ENCODE data around the gene ZFPM1.

ZFPM1 gene

DNA sequence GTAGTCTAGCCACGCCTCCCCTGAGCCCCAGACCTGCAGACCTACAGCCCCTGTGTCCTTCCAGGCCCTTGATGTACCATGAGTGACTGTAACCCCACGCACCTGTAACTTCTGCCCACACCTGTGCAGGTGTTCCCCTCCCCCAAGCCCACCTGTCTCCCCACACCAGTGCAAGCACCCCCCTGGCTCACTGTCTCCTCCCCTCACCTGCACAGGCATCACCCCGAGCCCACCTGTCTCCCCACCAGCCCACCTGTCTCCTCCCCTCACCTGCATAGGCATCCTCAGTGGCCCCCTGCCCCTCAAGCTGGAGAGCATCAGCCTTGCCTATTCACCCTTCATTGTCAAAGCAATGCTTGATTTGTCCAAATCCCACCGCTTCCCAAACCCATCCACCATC is 84.8 kb downstream of the ZFPM1 start:
- peaks cover 5 to 13% of the 10 kb centered on the region in 2 donors for H3K4me1 ChIP-seq (ENCODE audit: control insufficient read depth in 2 of 2, insufficient read depth in 1 of 2, low read depth in 1 of 2, low read length in 2 of 2)
- peaks cover 2 to 8% of the 10 kb centered on the region in 2 donors for H3K36me3 ChIP-seq (replicated peaks in 1 of 2; ENCODE audit: control insufficient read depth in 2 of 2, insufficient read depth in 2 of 2, low read length in 2 of 2)
- WGBS, 2 donors (ENCODE audit: extremely low coverage in 2 of 2, insufficient read length in 2 of 2, insufficient replicate concordance in 1 of 2), result no CpG with 5 or more reads among the region's 4 CpGs
- no peak overlapping the region for H2AFZ ChIP-seq (ENCODE audit: low read length)
- H3K4me3 ChIP-seq (ENCODE audit: low read length in 2 of 2), result no peak overlapping the region
- H4K8ac ChIP-seq (ENCODE audit: low read depth, low read length), result no peak overlapping the region
- no peak overlapping the region for H3K27ac ChIP-seq (replicated peaks; ENCODE audit: low read length)
- H4K91ac ChIP-seq (ENCODE audit: low read depth, low read length, poor library complexity), result no peak overlapping the region
- H2BK15ac ChIP-seq (ENCODE audit: low read length), result no peak overlapping the region
- no peak overlapping the region for H3K4ac ChIP-seq (ENCODE audit: low read length)
- H2BK5ac ChIP-seq (ENCODE audit: low read length), result no peak overlapping the region
- H3K27me3 ChIP-seq (ENCODE audit: control insufficient read depth in 3 of 3, insufficient read depth in 3 of 3, low read depth in 1 of 3, low read length in 3 of 3), result peaks cover 0 to 26% (median 22%) of the 10 kb centered on the region in 3 experiments
- no peak overlapping the region for H2BK12ac ChIP-seq (ENCODE audit: low read length)
- H2AK5ac ChIP-seq (ENCODE audit: low read depth, low read length), result peak overlapping the region; percentile 68
- H3K9ac ChIP-seq (ENCODE audit: low read depth, low read length, poor library complexity), result no peak overlapping the region
- no peak for DNase-seq (ENCODE audit: low spot score)
- no peak overlapping the region for H3K18ac ChIP-seq (ENCODE audit: low read length)
- H3K79me1 ChIP-seq (ENCODE audit: low read depth, low read length), result peaks cover 10% of the 10 kb centered on the region
- H2BK120ac ChIP-seq (ENCODE audit: low read depth, low read length), result no peak overlapping the region
- peak overlapping the region; percentile 80 for H3K23ac ChIP-seq (ENCODE audit: low read depth, low read length, poor library complexity)
- no peak overlapping the region for H3K14ac ChIP-seq (ENCODE audit: low read length)
- peaks cover 3 to 8% of the 10 kb centered on the region in 2 donors for H3K9me3 ChIP-seq (replicated peaks in 1 of 2; ENCODE audit: control insufficient read depth in 2 of 2, insufficient read depth in 1 of 2, low read depth in 1 of 2, low read length in 2 of 2)
- no peak overlapping the region for H3K4me2 ChIP-seq (ENCODE audit: insufficient read depth, low read length, poor library complexity, severe bottlenecking)

DNA sequence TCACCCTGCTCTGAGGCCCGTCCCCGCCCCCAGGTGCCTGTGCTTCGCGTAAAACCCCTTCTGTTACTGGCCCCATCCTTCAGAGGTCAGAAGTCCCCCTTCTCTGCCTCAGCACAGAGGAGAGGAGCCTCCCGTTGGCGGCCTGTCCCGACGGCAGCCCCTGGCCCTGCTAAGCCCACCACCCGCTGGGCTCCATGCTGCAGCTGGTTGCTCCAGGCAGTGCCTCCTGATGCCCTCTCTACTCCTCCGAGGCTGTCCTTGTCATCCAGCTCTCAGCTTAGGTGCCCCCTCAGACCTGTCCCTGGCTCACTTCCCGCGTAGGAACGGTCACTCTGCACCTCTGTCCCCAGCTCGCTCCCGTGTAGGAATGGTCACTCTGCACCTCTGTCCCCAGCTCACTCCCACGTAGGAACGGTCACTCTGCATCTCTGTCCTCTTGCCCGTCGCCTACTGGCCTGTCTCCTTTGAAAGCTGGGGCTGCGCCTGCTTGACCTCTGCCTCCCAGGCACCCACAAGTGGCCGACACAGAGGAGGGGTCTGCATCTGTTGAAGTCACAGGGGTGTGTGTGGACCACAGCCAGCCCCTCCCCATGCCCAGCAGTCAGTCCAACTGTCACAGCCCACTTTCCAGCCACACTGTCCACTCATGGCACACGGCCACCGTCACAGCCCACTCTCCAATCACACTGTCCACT is 85.4 kb downstream of the ZFPM1 start:
- no peak for DNase-seq (ENCODE audit: low spot score)
- H3K4me3 ChIP-seq (ENCODE audit: low read length in 2 of 2), result no peak overlapping the region
- H2AK5ac ChIP-seq (ENCODE audit: low read depth, low read length), result peak overlapping the region; percentile 68
- H2BK15ac ChIP-seq (ENCODE audit: low read length), result peak overlapping the region; percentile 21
- H4K8ac ChIP-seq (ENCODE audit: low read depth, low read length), result peak overlapping the region; percentile 1
- no peak overlapping the region for H3K4me2 ChIP-seq (ENCODE audit: insufficient read depth, low read length, poor library complexity, severe bottlenecking)
- peaks cover 4 to 13% of the 10 kb centered on the region in 2 donors for H3K9me3 ChIP-seq (replicated peaks in 1 of 2; ENCODE audit: control insufficient read depth in 2 of 2, insufficient read depth in 1 of 2, low read depth in 1 of 2, low read length in 2 of 2)
- H3K23ac ChIP-seq (ENCODE audit: low read depth, low read length, poor library complexity), result peak overlapping the region; percentile 80
- no peak overlapping the region for H2BK5ac ChIP-seq (ENCODE audit: low read length)
- H3K79me1 ChIP-seq (ENCODE audit: low read depth, low read length), result peaks cover 10% of the 10 kb centered on the region
- H3K4ac ChIP-seq (ENCODE audit: low read length), result no peak overlapping the region
- no peak overlapping the region for H4K91ac ChIP-seq (ENCODE audit: low read depth, low read length, poor library complexity)
- H2BK120ac ChIP-seq (ENCODE audit: low read depth, low read length), result no peak overlapping the region
- H3K27ac ChIP-seq (replicated peaks; ENCODE audit: low read length), result no peak overlapping the region
- H3K18ac ChIP-seq (ENCODE audit: low read length), result peak overlapping the region; percentile 76
- H3K4me1 ChIP-seq (ENCODE audit: control insufficient read depth in 2 of 2, insufficient read depth in 1 of 2, low read depth in 1 of 2, low read length in 2 of 2), result peaks cover 5 to 13% of the 10 kb centered on the region in 2 donors
- peak overlapping the region; percentile 72 for H3K14ac ChIP-seq (ENCODE audit: low read length)
- H2BK12ac ChIP-seq (ENCODE audit: low read length), result peak overlapping the region; percentile 58
- no CpG with 5 or more reads among the region's 23 CpGs for WGBS, 2 donors (ENCODE audit: extremely low coverage in 2 of 2, insufficient read length in 2 of 2, insufficient replicate concordance in 1 of 2)
- peaks cover 0 to 26% (median 22%) of the 10 kb centered on the region in 3 experiments for H3K27me3 ChIP-seq (ENCODE audit: control insufficient read depth in 3 of 3, insufficient read depth in 3 of 3, low read depth in 1 of 3, low read length in 3 of 3)
- H3K9ac ChIP-seq (ENCODE audit: low read depth, low read length, poor library complexity), result no peak overlapping the region
- H2AFZ ChIP-seq (ENCODE audit: low read length), result no peak overlapping the region
- H3K36me3 ChIP-seq (replicated peaks in 1 of 2; ENCODE audit: control insufficient read depth in 2 of 2, insufficient read depth in 2 of 2, low read length in 2 of 2), result peaks cover 2 to 8% of the 10 kb centered on the region in 2 donors

DNA sequence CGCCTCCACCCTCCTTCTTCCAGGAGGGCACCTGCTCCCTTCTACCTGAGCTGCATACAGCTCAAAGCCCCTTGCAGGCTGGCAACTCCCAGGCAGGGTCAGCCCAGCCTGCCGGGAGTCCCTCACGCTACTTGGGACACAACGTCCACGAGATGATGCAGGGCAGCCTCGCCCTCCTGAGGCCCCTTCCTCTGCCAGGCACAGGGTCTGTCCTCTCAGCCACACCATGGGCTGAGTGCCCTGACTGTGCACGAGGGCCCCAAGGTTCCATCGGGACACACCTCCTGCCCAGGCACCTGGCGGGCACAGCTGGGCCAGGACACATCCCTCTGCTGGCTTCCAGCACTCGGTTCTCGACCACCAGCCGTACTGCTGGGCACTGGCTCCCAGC is 86.2 kb downstream of the ZFPM1 start:
- Histone ChIP-seq H3K23ac (ENCODE audit: low read depth, low read length, poor library complexity) (peak overlapping the region; percentile 65), H3K18ac (ENCODE audit: low read length) (no peak overlapping the region), H2AK5ac (ENCODE audit: low read depth, low read length) (peak overlapping the region; percentile 84), H2AFZ (ENCODE audit: low read length) (no peak overlapping the region), H2BK12ac (ENCODE audit: low read length) (peak overlapping the region; percentile 63), H3K4me2 (ENCODE audit: insufficient read depth, low read length, poor library complexity, severe bottlenecking) (no peak overlapping the region), H3K4me3 (ENCODE audit: low read length in 2 of 2) (no peak overlapping the region), H3K27me3 (ENCODE audit: control insufficient read depth in 3 of 3, insufficient read depth in 3 of 3, low read depth in 1 of 3, low read length in 3 of 3) (peaks cover 0 to 26% (median 22%) of the 10 kb centered on the region in 3 experiments), H4K8ac (ENCODE audit: low read depth, low read length) (no peak overlapping the region), H3K9ac (ENCODE audit: low read depth, low read length, poor library complexity) (peak overlapping the region; percentile 70), H2BK120ac (ENCODE audit: low read depth, low read length) (no peak overlapping the region), H3K14ac (ENCODE audit: low read length) (no peak overlapping the region), H2BK5ac (ENCODE audit: low read length) (no peak overlapping the region), H3K27ac (replicated peaks; ENCODE audit: low read length) (no peak overlapping the region), H4K91ac (ENCODE audit: low read depth, low read length, poor library complexity) (peak overlapping the region; percentile 43), H3K4me1 (ENCODE audit: control insufficient read depth in 2 of 2, insufficient read depth in 1 of 2, low read depth in 1 of 2, low read length in 2 of 2) (peaks cover 5 to 13% of the 10 kb centered on the region in 2 donors), H3K4ac (ENCODE audit: low read length) (no peak overlapping the region), H3K79me1 (ENCODE audit: low read depth, low read length) (peaks cover 10% of the 10 kb centered on the region), H3K9me3 (replicated peaks in 1 of 2; ENCODE audit: control insufficient read depth in 2 of 2, insufficient read depth in 1 of 2, low read depth in 1 of 2, low read length in 2 of 2) (peaks cover 5 to 19% of the 10 kb centered on the region in 2 donors), H3K36me3 (replicated peaks in 1 of 2; ENCODE audit: control insufficient read depth in 2 of 2, insufficient read depth in 2 of 2, low read length in 2 of 2) (peaks cover 2 to 8% of the 10 kb centered on the region in 2 donors), H2BK15ac (ENCODE audit: low read length) (no peak overlapping the region)
- WGBS, 2 donors (ENCODE audit: extremely low coverage in 2 of 2, insufficient read length in 2 of 2, insufficient replicate concordance in 1 of 2), result no CpG with 5 or more reads among the region's 12 CpGs
- DNase-seq (ENCODE audit: low spot score), result no peak

DNA sequence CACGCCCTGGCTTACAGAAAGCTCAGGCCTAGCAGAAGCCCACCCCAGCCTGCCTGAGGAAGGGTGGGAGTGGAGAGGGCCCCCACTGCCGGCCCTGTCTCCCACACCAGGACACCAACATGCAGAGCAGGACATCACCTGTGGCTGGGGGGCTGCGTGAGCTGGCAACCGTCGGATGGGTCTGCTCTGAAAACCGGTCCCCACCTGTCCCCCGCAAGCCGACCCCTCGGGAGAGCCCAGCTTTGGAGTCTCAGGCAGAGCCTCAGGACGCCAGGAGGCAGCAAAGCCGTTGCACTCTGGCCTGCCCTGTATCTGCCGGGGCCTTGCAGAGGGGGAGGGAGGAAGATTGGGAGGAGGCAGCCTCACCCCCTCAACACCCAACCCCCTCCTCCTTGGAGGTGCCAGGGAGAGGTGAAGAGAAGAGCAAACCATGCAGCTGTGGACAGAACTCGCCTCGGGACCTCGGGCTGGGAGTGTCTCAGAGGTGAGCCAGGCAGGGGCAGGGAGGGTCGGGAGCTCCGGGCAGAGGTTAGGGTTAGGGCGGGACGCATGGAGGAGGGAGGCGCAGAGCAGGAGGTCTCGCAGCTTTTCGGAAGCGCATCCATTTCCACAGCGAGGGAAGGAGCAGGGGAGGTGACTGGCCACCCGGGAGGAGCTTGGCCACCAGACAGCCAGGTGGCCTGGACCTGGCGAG is 86.7 kb downstream of the ZFPM1 start:
- H2BK120ac ChIP-seq (ENCODE audit: low read depth, low read length), result no peak overlapping the region
- no peak overlapping the region for H2AFZ ChIP-seq (ENCODE audit: low read length)
- H4K8ac ChIP-seq (ENCODE audit: low read depth, low read length), result no peak overlapping the region
- H3K14ac ChIP-seq (ENCODE audit: low read length), result no peak overlapping the region
- no peak overlapping the region for H3K4ac ChIP-seq (ENCODE audit: low read length)
- DNase-seq (ENCODE audit: low spot score), result no peak
- no peak overlapping the region for H3K4me3 ChIP-seq (ENCODE audit: low read length in 2 of 2)
- H3K9me3 ChIP-seq (replicated peaks in 1 of 2; ENCODE audit: control insufficient read depth in 2 of 2, insufficient read depth in 1 of 2, low read depth in 1 of 2, low read length in 2 of 2), result peaks cover 6 to 20% of the 10 kb centered on the region in 2 donors
- peaks cover 9% of the 10 kb centered on the region for H3K79me1 ChIP-seq (ENCODE audit: low read depth, low read length)
- H3K23ac ChIP-seq (ENCODE audit: low read depth, low read length, poor library complexity), result peak overlapping the region; percentile 65
- peak overlapping the region; percentile 84 for H2AK5ac ChIP-seq (ENCODE audit: low read depth, low read length)
- WGBS, 2 donors (ENCODE audit: extremely low coverage in 2 of 2, insufficient read length in 2 of 2, insufficient replicate concordance in 1 of 2), result no CpG with 5 or more reads among the region's 26 CpGs
- peaks cover 4 to 11% of the 10 kb centered on the region in 2 donors for H3K4me1 ChIP-seq (ENCODE audit: control insufficient read depth in 2 of 2, insufficient read depth in 1 of 2, low read depth in 1 of 2, low read length in 2 of 2)
- H3K4me2 ChIP-seq (ENCODE audit: insufficient read depth, low read length, poor library complexity, severe bottlenecking), result no peak overlapping the region
- H3K18ac ChIP-seq (ENCODE audit: low read length), result peak overlapping the region; percentile 38
- H2BK12ac ChIP-seq (ENCODE audit: low read length), result peak overlapping the region; percentile 63
- no peak overlapping the region for H4K91ac ChIP-seq (ENCODE audit: low read depth, low read length, poor library complexity)
- peak overlapping the region; percentile 49 for H2BK15ac ChIP-seq (ENCODE audit: low read length)
- H3K27me3 ChIP-seq (ENCODE audit: control insufficient read depth in 3 of 3, insufficient read depth in 3 of 3, low read depth in 1 of 3, low read length in 3 of 3), result peaks cover 0 to 26% (median 22%) of the 10 kb centered on the region in 3 experiments
- H3K36me3 ChIP-seq (replicated peaks in 1 of 2; ENCODE audit: control insufficient read depth in 2 of 2, insufficient read depth in 2 of 2, low read length in 2 of 2), result peaks cover 2 to 8% of the 10 kb centered on the region in 2 donors
- H3K27ac ChIP-seq (replicated peaks; ENCODE audit: low read length), result no peak overlapping the region
- H2BK5ac ChIP-seq (ENCODE audit: low read length), result peak overlapping the region; percentile 66
- no peak overlapping the region for H3K9ac ChIP-seq (ENCODE audit: low read depth, low read length, poor library complexity)
